PC-3 (cell line): ENCODE data around the gene AUH. TPM values are rescaled to one million over a fixed set of nuclear protein-coding genes. Genes with fewer than 3 reads are reported as not detected.

Source experiments
- ATAC-seq: fragments of 200-7000 bp; cut with Tn5 transposase; 2 replicates; pipeline ENCODE4 v1.9.1; 2020; ENCODE audit warnings: mild to moderate bottlenecking, moderate library complexity
- BruUV-seq: library from RNA; stranded (reverse); fragments of 400-500 nt; replicated peaks from 2 replicates; lab custom pipeline; 2021; lab: Mats Ljungman, UMichigan
- CTCF ChIA-PET: fragments of 300-600 bp; sonication (Branson Sonifier 250); formaldehyde crosslinking; loops from one replicate; lab custom pipeline; 2022; ENCODE audit warnings: antibody characterized with exemption; lab: Charles Lee
- POLR2A ChIA-PET: fragments of 300-600 bp; sonication (Branson Sonifier 250); formaldehyde crosslinking; loops from one replicate; lab custom pipeline; 2022; ENCODE audit warnings: antibody characterized with exemption; ENCODE audit not compliant: unreplicated experiment; lab: Charles Lee
- DNase-seq: peaks from one replicate; pipeline ENCODE4 v3.0.0-alpha.2; 2015
- H2AFZ ChIP-seq: fragments of 300-600 bp; sonication (generic); 2 replicates; pipeline ENCODE4 v1.6.0; 2016; ENCODE audit warnings: antibody characterized with exemption, low read length
- H3F3A ChIP-seq: fragments of 300-600 bp; sonication (generic); one replicate; pipeline ENCODE4 v1.6.0; 2017; ENCODE audit warnings: antibody characterized with exemption, low read length, control low read depth, mild to moderate bottlenecking; ENCODE audit not compliant: unreplicated experiment
- H3K27ac ChIP-seq: fragments of 300-600 bp; sonication (generic); 2 replicates; pipeline ENCODE4 v1.5.1; 2016; ENCODE audit warnings: mild to moderate bottlenecking, low read length
- H3K27me3 ChIP-seq: fragments of 300-600 bp; sonication (generic); 2 replicates; pipeline ENCODE4 v1.6.1; 2016; ENCODE audit warnings: low read length, mixed read lengths
- H3K36me3 ChIP-seq: fragments of 300-600 bp; sonication (generic); 2 replicates; pipeline ENCODE4 v1.6.1; 2016; ENCODE audit warnings: low read depth, mixed run types, low read length, mixed read lengths
- H3K4me1 ChIP-seq: fragments of 300-600 bp; sonication (generic); 2 replicates; pipeline ENCODE4 v1.5.1; 2016; ENCODE audit warnings: low read length; ENCODE audit not compliant: insufficient read depth
- H3K4me2 ChIP-seq: fragments of 300-600 bp; sonication (generic); 2 replicates; pipeline ENCODE4 v1.6.0; 2016; ENCODE audit warnings: low read length
- H3K4me3 ChIP-seq: fragments of 300-600 bp; sonication (generic); 2 replicates; pipeline ENCODE4 v1.5.1; 2016; ENCODE audit warnings: mild to moderate bottlenecking, low read length, mixed read lengths
- H3K79me2 ChIP-seq: fragments of 300-600 bp; sonication (generic); 2 replicates; pipeline ENCODE4 v1.6.1; 2017; ENCODE audit warnings: low read length, mixed read lengths
- H3K9ac ChIP-seq: fragments of 300-600 bp; sonication (generic); 2 replicates; pipeline ENCODE4 v1.6.0; 2016; ENCODE audit warnings: mild to moderate bottlenecking, low read length
- H3K9me2 ChIP-seq: fragments of 300-600 bp; sonication (generic); replicated peaks from 2 replicates; pipeline ENCODE4 v1.6.1; 2016; ENCODE audit warnings: mixed run types, low read length, mixed read lengths
- H3K9me3 ChIP-seq: fragments of 300-600 bp; sonication (generic); 2 replicates; pipeline ENCODE4 v1.6.1; 2016; ENCODE audit warnings: low read length, mixed read lengths
- H4K20me1 ChIP-seq: fragments of 300-600 bp; sonication (generic); 2 replicates; pipeline ENCODE4 v1.6.1; 2016; ENCODE audit warnings: low read length, mixed read lengths
- CTCF ChIP-seq: fragments of 300-600 bp; sonication (generic); conservative IDR thresholded peaks from 2 replicates; pipeline ENCODE4 v1.5.1; 2017; ENCODE audit warnings: antibody characterized with exemption, low read depth, mild to moderate bottlenecking, low read length
- EZH2 ChIP-seq: fragments of 300-600 bp; sonication (generic); IDR thresholded peaks from one replicate; pipeline ENCODE4 v1.6.1; 2017; ENCODE audit warnings: antibody characterized with exemption, mild to moderate bottlenecking, low read length; ENCODE audit not compliant: unreplicated experiment
- EZH2phosphoT487 ChIP-seq: fragments of 300-600 bp; sonication (generic); IDR thresholded peaks from 2 replicates; pipeline ENCODE4 v1.6.1; 2018; ENCODE audit warnings: mild to moderate bottlenecking, antibody characterized with exemption, low read length, borderline replicate concordance
- intact Hi-C: fragments of 100-400 bp; cut with micrococcal nuclease; formaldehyde crosslinking; loops from 2 replicates; pipeline ENCODE4 v1.9.0; 2023
- total RNA-seq: library from RNA; depleted of rRNA; stranded (reverse); fragments of >200 nt; gene quantifications from 2 replicates; pipeline ENCODE4 v1.2.3, GENCODE V29; 2014

AUH gene
- total RNA-seq, 1 experiment from 2014 or later, result 30.4 TPM

- Histone ChIP-seq H3K4me2 (no peak overlapping the region), H3K9me3 (no peaks in the 10 kb centered on the region), H3K9me2 (no peaks in the 10 kb centered on the region), H3K4me3 (no peak overlapping the region), H3K27ac (no peak overlapping the region), H3K36me3 (no peaks in the 10 kb centered on the region), H3K4me1 (no peaks in the 10 kb centered on the region), H3K27me3 (no peaks in the 10 kb centered on the region), H3K79me2 (no peaks in the 10 kb centered on the region), H4K20me1 (no peaks in the 10 kb centered on the region), H3F3A (no peaks in the 10 kb centered on the region), H2AFZ (no peak overlapping the region), H3K9ac (no peak overlapping the region)
- POLR2A ChIA-PET, result no interaction called here
- no peak for ATAC-seq
- TF ChIP-seq CTCF (no peak), EZH2 (no peak), EZH2phosphoT487 (no peak)
- intact Hi-C loops, result no loop called here
- no peak for DNase-seq
- CTCF ChIA-PET, result no interaction called here
- BruUV-seq, result no TSS peak
Observed at GRCh38 chr9:91258451-91258850, 103.3 kb downstream of the AUH start.

- Histone ChIP-seq H3K4me3 (no peak overlapping the region), H3K27me3 (no peaks in the 10 kb centered on the region), H2AFZ (no peak overlapping the region), H3K36me3 (no peaks in the 10 kb centered on the region), H3K27ac (no peak overlapping the region), H3F3A (no peaks in the 10 kb centered on the region), H3K9me3 (no peaks in the 10 kb centered on the region), H3K79me2 (no peaks in the 10 kb centered on the region), H3K4me2 (no peak overlapping the region), H3K9ac (no peak overlapping the region), H3K4me1 (no peaks in the 10 kb centered on the region), H3K9me2 (no peaks in the 10 kb centered on the region), H4K20me1 (no peaks in the 10 kb centered on the region)
- intact Hi-C loops, result no loop called here
- no TSS peak for BruUV-seq
- CTCF ChIA-PET, result no interaction called here
- TF ChIP-seq EZH2 (no peak), EZH2phosphoT487 (no peak), CTCF (no peak)
- POLR2A ChIA-PET, result no interaction called here
- ATAC-seq (no peak), DNase-seq (no peak)
Observed at GRCh38 chr9:91256235-91256634, 105.5 kb downstream of the AUH start.

DNA sequence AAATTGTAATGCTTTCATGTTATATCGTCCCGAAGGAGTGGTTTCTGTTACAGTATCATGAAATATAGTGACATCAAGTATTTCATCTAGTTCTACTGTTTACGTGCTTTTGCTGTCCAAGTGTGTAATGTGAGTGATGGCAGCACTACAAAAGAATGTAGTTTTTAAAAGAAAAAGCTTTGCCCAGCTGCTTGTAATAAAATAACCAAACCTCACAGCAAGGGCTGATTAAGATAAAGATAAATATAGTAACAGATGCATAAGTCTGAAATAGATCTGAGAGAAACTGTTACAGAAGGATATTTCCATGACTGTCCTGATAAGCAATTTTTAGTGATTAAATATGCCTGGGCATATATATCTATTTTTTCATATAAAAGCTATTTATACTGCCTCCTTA, 106.4 kb downstream of the AUH start:
- no peaks in the 10 kb centered on the region for H3K4me1 ChIP-seq
- H4K20me1 ChIP-seq, result no peaks in the 10 kb centered on the region
- H3F3A ChIP-seq, result no peaks in the 10 kb centered on the region
- H3K9ac ChIP-seq, result no peak overlapping the region
- H3K27me3 ChIP-seq, result no peaks in the 10 kb centered on the region
- ATAC-seq, result no peak
- ChIA-PET CTCF (no interaction called here), POLR2A (no interaction called here)
- no peaks in the 10 kb centered on the region for H3K9me2 ChIP-seq
- H3K9me3 ChIP-seq, result no peaks in the 10 kb centered on the region
- TF ChIP-seq CTCF (no peak), EZH2phosphoT487 (no peak), EZH2 (no peak)
- H2AFZ ChIP-seq, result no peak overlapping the region
- no peaks in the 10 kb centered on the region for H3K79me2 ChIP-seq
- no TSS peak for BruUV-seq
- intact Hi-C loops, result no loop called here
- no peaks in the 10 kb centered on the region for H3K36me3 ChIP-seq
- no peak for DNase-seq
- H3K4me3 ChIP-seq, result no peak overlapping the region
- H3K4me2 ChIP-seq, result no peak overlapping the region
- no peak overlapping the region for H3K27ac ChIP-seq
